DMS79 (cell line): ENCODE results near the gene AMHR2.

Experiments
- DNase-seq: peaks from one replicate; lab custom pipeline; 2025; lab: John Stamatoyannopoulos, UW

Gene AMHR2

DNA sequence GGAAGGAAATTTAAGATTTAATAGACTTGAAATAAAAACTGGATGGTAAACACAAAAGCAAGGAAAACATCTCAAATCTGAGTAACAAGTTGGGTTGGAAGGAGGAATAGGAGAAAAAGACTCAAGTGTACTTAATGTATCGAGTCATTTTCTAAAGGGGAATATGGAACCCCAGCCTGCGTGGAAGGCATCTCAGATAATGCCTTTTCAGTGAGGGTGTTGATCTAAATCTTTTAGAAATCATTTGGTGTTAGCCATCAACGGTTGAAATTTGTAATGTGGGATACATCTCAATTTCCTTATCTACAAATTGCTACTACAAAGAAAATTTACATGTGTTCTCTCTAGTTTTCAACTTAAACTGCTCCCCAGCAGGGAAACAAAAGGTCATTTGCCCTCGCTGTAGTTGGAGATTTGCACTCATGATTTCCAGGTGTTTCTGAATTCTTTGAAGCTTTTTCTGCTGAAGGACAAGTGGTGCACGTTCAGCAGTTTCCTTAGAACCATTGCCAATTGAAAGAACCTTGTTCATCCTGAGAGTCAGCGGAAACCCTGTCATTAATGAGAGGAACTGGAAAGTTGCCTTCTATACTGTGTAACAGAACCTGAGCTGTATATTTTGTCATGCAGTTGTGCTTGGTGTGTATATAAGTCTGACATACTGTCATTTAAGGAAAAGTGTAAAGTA is 30.4 kb downstream of the AMHR2 start:
- DNase-seq, result no peak

DNA sequence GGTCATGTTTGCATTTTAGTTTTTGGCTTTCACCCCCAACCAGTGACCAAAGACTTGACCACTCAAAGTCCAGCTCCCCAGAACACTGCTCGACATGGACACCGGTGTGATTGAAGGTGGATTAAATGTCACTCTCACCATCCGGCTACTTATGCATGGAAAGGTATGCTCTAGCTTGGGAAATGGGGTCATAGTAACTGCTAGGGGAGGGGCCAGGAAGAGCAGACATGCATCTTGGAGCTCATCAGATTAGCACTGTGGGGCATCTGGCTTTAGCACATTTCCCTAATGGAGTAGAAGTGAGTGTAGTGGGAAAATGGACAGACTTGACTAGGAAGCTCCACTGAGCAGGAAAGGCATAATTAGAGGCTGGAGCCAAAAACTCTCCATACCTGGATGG is 31.1 kb downstream of the AMHR2 start:
- no peak for DNase-seq

DNA sequence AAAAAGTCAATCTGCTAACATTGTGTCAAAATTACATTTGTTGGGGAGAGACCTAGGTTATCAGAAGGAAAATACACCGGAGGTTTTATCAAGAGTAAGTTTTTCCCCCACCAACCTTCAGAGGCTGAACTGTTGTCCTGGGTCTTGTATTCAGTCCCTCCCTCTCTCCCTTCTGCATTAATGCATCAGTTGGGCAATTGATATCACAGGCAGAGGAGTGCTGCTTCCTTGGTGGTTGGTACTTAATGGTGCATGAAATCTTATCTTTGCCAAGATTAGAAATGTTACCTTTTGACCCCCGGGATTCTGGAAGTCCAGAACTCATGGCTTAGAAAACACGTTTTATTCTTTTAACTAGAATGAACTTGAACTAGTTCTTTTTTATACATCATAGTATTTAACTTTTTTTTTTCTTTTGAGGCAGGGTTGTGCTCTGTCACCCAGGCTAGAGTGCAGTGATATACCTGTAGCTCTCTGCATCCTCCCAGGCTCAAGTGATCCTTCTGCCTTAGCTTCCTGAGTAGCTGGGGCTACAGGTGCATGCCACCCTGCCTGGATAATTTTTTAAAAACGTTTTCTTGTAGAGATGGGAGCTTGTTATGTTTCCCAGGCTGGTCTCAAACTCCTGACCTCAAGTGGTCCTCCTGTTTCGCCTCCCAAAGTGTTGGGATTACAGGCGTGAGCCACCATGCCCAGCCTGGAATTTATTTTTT is 33.2 kb downstream of the AMHR2 start:
- no peak for DNase-seq

DNA sequence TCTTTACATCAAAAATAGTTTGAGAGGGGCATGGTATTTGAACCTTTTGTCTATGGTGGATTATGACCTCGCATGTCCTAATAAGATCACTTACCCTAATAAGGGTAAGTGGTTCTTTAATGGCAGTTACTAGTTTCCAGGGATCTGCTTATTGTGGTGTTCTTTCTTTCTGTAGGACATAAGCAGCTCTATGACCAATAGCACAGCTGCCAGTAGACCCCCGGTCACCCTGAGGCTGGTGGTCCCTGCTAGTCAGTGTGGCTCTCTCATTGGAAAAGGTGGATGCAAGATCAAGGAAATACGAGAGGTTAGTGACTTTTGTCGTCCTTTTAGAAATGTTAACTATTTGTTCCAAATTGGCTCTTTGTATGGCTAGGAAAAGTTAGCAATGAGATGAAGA is 35.4 kb downstream of the AMHR2 start:
- DNase-seq, result no peak

DNA sequence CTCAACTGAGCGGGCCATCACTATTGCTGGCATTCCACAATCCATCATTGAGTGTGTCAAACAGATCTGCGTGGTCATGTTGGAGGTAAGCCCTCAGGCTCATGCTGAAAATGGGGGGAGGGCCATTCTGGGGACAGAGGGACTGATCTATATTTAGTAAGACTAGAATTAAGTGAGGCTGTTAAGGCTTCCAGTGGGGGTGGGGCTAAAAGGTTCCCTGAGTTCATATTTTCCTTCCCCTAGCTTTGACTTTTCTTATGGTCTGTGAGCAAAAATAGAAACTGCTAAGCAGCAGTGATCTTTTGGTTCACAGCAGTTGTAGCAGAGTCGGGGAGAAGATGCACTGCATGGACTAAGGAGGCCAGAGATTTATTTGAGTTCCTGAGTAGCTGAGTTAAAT is 37.4 kb downstream of the AMHR2 start:
- no peak for DNase-seq

DNA sequence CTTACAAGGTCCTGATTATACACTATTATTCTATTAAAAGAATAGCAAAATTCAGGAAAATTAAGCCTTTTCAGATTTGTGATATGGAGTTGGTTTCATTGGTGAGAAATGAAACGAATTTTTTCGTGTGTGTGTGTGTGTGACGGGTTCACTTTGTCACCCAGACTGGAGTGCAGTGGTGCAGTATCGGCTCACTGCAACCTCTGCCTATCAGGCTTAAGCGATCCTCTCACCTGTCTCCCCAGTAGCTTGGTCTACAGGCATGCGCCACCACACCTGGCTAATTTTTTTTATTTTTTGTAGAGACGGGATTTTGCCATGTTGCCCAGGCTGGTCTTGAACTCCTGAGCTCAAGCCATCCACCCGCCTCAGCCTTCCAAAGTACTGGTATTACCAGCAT is 37.9 kb downstream of the AMHR2 start:
- DNase-seq, result no peak

DNA sequence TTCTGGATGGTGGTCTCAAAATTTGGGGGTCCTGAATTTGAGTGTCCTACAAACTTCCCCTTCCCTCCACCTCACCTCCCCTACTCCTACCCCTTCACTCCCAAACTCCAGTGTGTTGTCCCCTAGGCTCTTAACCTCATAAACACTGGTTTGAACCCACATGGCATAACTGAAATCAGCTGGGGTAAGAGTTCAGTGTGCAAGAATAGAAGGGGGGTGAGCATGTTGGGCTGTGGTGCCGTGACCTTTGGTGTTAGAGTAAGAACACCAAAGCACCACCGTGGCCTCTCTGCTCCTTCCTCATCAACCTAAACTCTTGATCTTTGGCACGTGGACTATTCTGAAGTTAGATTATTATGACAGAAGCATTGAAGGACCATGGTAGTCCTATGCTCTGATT is 39.3 kb downstream of the AMHR2 start:
- no peak for DNase-seq

DNA sequence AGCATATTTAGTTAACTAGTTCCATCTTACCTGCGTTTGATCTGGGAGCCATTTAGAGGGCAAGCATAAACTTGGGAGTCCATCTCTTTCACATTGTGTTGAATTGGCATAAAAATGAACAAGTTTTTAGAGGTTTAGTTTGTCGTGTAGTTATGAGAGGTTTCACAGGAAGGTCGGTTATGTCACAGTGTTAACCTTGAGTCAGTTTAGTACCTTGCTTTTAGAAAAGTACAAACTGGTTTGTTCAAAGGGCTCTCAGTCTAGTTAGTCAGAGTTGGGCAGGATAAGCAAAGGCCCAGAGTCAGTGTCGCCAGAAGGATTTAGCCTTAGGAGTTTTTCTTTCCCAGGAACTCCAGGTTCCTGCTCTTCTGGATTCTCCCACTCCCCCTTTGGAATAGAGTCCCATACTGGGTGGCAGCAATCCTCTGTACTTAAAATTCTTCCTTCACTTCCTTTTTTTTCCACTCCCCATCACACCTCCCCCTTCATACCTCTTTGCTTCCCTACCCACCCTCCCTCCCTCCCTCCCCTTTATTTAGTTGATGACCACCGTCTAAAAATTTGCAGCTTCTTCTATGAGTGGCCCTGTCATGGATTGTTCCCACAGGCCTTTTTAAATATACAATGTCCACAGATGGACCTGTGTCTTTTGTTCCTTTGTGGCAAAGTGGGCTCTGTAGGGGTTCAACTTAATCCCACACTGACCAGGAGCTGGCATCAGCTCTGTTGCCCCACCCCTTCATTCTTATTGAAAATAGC is 40.3 kb downstream of the AMHR2 start:
- DNase-seq, result no peak

DNA sequence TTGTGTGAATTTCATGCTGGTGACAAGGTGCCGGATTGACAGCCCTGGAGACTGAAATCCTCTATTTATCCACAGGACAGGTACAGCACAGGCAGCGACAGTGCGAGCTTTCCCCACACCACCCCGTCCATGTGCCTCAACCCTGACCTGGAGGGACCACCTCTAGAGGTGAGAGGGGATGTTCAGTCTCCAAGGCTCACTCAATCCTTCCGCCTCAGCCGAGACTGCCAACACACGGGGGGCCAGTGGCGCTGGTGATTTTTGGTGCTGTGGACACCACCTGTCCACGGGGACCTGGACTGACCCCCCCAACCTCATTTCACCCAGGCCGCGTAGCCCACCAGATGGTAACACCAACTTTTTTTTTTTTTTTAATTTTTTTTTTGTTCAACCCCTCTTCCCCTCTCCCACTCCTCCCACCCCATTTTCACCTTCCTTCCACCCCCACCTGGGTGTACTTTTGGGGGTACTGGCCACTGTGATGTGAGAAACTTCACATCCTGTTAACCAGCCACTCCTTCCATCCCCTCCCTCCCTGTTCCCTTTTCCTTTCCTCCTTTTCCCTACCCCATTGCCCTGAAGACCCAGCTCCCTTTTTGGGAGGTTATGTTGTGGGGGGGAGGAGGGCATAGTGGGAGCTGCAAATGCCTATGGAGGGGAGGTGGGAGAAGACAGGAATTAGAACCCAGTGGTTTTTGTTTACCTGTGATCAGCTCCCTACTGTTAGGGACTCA is 41.2 kb downstream of the AMHR2 start:
- no peak for DNase-seq

DNA sequence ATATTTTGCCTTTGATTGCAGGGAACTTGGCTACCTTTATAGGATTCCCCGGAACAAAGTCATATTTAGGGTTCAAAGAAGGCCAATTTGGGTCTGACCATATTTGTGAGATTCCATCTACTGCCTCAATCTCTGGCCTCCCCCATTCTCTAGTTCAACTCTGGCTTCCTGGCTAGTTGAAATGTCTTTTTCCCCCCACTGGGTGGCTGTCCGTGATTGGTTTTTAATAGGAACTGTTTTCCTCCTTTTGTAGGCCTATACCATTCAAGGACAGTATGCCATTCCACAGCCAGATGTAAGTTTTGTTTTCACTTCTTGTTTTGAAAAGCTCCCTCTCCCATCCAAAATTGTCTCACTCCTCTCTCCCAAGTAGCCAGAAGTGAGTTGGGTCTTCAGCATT is 42.0 kb downstream of the AMHR2 start:
- no peak for DNase-seq

DNA sequence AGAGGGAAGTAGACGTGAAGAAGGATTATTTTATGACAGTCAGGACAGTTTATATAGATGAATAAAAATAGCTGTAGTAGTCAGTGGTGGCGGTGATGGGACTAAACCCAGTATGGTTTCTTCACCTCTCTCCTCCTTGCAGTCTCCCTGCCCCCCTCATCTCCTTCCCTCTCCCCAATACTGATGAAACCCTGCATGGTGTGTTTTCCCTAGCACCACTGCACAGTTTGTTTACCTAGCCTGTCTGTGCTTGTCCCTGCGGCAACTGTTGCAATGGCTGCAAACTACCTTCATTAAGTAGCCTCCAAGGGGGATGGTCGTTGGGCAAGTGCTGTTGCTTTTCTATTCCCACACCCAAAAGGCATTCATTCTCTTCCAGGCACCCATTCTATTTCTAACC is 43.0 kb downstream of the AMHR2 start:
- DNase-seq, result no peak

DNA sequence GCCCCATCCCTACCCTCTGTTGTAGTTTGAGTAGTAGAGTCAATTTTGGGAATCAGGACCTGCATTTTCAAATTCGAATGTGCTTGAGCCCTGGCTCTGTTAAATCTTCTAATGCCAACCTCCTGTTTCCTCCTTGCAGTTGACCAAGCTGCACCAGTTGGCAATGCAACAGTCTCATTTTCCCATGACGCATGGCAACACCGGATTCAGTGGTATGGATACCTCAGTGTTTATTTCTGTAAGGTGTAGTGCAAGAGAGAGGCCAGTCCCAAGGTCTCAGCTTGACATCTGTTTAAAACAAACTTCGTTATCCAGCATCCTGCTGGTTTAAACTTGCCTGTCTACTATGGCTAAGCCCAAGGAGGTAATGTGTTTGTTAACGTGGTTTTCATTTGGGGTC is 43.4 kb downstream of the AMHR2 start:
- no peak for DNase-seq

DNA sequence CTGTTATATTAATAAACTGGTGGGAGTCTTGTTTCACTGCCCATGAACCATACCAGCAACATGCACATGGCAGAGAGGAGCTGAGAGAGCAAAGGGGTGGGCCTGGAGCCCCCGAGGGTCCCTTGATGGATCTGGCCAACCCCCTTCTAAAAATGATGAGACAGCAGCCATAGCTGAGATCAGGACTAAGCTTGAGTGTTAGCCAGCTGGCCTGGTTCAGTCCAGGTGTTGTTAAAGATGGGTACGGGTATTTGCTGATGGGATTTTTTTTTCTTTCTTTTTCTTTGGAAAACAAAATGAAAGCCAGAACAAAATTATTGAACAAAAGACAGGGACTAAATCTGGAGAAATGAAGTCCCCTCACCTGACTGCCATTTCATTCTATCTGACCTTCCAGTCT is 44.2 kb downstream of the AMHR2 start:
- no peak for DNase-seq

DNA sequence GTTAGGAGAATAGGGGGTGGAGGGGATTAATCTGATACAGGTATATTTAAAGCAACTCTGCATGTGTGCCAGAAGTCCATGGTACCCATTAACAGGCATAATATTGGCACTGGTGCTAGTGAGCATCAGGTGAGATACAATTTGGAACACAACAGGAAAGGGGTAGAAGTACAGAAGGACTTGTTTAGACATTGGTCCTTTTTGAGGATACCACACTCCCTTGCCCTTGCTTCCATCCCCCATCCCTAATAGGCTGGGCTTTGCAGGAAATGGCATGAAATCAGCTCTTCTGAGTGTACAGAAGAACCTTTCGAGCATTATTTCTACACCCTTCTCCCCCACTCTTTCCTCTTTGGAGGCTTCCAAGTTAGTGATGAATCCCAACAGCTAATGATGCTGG is 44.6 kb downstream of the AMHR2 start:
- no peak for DNase-seq

DNA sequence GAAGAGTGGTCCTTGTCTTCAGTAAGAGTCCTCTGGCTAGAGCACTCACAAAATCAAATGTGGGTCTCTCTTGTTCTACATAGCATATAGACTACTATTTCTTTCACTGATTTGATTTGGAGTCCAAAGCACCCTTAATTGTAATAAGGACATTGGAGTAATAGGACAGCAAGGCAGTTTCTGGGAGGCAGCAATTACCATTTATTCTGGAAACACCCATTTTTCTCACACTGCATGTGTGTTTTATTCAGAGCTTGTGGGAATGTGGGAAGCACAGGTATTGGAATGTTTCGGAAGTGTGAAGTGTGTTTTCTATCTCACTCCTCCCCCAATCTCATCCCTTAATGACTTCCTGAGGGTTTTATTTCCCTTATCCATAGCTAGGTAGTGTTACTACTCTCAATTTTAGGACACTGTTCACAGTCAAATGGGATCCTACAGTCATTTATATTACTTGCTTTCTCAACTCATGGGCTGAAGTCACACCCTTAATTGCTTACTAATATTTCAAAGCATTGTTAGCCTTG is 48.5 kb downstream of the AMHR2 start:
- no peak for DNase-seq

DNA sequence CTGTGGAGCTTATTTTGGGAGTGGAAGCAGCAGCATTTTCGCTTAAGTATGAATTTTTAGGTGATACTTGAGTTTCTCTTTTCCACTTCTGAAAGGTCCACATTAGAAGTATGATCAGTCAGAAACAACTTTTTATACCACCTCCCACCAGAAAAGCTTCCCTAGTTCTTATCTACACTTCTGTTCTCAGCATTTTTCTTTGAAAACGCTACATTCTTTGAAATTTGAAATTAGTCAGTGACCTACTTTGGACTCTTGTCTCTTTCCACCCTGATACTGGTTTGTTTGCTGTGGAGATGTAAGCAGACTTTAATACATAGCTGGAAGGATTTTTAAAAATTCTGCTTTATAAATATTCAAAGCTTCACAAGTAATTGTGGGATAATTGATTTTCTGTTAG is 50.4 kb downstream of the AMHR2 start:
- no peak for DNase-seq

DNA sequence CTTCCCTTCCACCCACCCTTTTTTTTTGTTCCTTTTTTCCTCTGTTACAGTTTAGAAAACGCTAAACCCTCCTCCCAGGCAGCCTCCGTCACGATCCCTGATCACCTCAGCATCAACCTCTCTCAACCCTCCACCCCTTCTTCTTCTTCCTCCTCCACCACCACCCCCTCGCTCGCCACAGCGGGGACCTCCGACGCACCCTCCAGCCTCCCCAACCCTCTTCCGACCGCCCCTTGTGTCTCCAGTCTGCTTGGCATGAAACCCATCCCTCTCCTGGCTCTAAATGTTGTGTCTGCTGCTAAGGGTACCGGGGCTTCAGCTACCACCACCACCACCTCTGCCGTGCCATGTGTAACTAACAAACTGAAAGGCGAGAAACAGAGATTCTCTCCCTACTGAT is 51.2 kb downstream of the AMHR2 start:
- no peak for DNase-seq

DNA sequence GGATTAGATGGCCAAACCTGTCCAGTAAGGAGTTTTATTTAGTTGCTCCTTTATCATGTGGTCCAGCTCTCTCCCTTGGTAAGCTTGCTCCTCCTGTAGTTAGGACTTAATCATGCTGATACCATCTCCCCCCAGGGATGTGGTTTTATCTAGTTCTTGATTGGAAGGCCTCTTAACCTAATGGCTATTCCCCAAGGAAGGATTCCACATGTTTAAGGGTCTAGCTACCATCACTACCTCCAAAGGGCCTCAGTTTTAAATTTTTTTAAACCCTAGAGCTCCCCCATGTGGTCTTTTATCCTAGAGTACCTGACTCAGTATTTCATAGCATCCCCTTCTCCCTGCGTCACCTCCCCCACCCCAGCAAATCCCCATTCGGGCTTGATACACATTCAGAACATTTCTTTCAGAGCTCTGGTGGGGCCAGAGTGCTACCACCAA is 53.1 kb downstream of the AMHR2 start:
- no peak for DNase-seq

DNA sequence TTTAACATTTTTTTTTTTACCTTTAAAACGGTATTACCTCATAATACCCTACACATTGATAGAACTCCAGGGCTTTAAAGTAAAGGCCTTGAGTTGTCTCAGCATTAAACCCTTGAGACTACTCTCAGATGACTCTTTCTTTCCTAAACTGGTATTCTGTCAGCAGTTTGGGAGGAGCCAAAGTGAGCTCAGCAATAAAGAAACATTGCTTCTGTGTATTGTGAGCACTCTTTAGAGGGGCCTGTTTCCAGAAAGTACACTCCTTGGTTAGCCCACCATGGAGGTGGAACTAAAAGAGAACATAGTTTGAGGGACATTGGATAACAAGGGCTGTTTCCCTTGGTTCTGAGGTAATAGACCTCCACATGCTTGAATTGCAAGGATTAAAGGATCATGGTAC is 55.2 kb downstream of the AMHR2 start:
- no peak for DNase-seq

DNA sequence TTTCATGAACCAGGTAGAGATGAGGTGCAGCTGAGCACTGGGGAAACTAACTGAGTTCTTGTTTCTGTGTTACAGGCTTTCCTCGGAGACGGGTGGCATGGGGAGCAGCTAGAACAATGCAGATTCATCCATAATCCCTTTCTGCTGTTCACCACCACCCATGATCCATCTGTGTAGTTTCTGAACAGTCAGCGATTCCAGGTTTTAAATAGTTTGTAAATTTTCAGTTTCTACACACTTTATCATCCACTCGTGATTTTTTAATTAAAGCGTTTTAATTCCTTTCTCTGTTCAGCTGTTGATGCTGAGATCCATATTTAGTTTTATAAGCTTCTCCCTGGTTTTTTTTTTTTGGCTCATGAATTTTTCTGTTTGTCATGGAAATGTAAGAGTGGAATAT is 55.7 kb downstream of the AMHR2 start:
- DNase-seq, result no peak

DNA sequence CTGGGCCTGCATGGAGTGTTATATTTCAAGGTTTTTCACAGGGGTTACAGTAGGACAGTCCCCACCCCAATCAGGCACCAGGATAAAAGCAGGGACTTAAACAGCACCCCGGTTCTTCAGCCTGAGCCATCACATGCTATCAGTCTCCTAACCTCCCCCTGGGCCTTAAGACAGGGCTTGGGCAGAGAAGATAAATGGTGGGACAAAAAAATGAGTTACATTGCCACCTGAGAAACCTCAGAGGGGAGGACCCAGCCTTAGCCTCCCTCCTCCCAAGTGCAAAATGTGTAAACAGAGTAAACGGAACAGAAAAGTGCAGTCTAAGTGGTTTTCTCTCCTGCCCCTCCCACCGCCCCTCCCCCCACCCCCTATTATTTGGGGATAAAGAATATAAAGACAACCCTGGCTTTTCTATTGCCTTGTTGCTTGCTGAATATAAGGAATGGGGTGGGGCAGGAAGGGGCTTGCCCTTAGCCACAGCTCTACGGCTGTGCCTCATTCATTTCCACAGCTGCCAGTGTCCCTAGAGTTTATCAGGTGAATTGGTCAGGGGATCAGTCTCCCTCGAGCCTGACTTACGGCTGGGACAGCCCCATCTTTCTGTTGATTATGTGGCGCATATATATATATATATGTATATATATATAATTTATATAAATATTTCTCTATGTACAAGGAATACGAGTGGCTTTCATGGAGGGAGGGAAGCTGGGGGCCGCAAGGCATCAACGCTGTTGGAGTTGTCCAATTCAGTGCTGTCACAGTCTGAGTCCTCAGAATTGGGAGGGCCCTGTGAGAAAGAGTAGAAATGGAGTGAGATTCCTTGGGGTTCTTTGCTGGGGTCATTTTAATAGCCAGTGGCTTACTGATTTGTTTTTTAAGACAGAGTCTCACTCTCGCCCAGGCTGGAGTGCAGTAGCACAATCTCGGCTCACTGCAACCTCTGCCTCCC is 57.1 kb downstream of the AMHR2 start:
- no peak for DNase-seq
